Hematopoietic multipotent progenitor cell treated with erythropoietin and hydrocortisone succinate and interleukin-3 and kit ligand, for 6 days (in vitro differentiated cells): ENCODE results near the gene POU3F2.

Source experiments
- DNase-seq: peaks from one replicate; pipeline ENCODE4 v3.0.0-alpha.2; 2015

Gene POU3F2

DNA sequence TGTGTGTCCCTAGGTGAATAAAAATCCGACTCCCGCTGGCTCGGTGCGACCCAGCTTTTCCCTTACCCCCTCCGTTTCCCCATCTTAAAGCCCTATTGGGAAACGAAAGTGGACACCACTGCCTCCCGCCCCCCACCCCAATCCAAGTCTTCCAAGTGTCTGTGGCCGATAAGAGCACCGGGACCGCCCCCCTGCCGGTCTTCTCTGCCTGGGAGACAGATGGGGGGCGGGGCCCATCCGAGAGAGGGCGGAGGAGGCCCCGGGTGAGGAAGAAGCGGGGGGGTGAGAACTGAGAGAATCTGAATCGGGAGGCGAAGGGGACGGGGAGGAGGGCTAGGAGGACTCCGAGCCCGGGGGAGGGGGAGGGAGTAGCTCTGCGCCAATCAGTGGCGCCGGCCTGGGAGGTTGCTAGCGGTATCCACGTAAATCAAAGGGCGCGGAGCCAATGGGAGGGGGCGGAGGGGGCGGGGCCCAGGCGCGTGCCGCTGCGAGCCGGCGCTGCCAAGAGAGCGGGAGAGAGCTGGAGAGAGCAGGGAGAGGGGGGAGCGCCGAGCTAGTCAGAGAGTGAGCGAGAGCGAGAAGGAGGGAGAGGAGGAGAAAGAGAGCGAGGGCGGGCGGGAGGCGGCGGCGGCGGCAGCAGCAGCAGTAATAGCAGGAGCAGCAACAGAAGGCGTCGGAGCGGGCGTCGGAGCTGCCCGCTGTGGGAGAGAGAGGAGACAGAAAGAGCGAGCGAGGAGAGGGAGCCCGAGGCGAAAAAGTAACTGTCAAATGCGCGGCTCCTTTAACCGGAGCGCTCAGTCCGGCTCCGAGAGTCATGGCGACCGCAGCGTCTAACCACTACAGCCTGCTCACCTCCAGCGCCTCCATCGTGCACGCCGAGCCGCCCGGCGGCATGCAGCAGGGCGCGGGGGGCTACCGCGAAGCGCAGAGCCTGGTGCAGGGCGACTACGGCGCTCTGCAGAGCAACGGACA lies at the start of gene POU3F2:
TSS of gene POU3F2 (plus strand) at position 515 of the 972 bp plus-strand sequence. CDS start at position 815, 300 bp downstream.
- peak; percentile 69 for DNase-seq

- DNase-seq: no peak
These were observed 46.9 kb upstream of the POU3F2 start for GRCh38 chr6:98787435-98787834.

GRCh38 chr6:98787961-98788360 lies 46.4 kb upstream of the POU3F2 start:
- no peak for DNase-seq

GRCh38 chr6:98794307-98794842 lies 40.0 kb upstream of the POU3F2 start:
- no peak for DNase-seq

DNA sequence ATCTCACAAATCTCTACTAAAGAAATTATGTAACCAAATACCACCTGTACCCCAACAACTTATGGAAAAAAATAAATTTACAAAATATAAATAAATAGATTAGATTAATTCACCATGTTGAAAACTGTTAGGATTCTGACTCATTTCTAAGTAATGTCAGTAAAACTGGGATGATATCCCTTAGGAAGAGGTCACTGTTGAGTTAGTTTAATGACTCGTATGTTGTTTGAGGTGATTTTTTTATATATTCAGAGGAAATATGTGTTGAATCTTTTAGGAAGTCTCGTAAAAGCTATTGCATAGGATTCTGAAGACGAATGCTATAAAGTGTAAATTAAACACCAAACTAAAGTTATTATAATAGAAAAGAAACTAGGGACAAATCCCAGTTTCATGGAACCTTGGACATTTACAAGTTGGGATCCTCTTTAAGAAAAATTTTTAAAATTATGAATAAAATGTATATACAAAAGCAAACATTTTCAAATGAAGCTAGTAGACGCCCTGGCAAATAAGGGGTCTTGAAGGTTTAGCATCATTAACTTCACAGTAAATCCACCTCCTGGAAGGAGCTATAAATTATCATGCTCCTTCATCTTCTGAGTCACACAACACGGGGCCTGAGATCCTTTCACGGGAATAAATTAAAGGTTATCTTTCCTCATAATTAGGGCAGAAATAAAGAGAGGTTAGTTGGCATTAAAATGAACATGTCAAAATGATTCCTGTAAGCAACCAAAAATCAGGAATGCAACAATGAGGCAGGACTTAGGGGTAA lies 37.0 kb upstream of the POU3F2 start:
- no peak for DNase-seq

- DNase-seq: no peak
These were observed 33.5 kb upstream of the POU3F2 start for GRCh38 chr6:98800866-98801265.

GRCh38 chr6:98808541-98809210 lies 25.7 kb upstream of the POU3F2 start:
- DNase-seq: no peak

DNA sequence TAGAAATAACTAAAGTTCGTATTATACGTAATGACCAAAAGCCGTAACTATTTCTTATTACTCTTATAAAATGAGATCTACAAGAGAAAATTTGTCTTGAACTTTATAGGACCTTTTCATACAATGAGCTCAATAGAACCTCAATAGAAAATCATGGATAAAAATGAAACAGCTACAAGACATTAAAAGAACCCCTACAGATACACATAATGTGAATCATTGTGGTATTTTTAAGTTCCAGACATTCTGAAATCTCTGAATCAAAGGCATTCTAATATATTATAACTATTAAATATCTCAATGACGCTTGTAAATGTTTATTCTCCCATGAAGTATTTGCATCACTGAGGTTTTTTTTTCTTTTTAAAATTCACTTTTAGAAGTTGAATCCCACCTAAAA lies 22.2 kb upstream of the POU3F2 start:
- no peak for DNase-seq

DNA sequence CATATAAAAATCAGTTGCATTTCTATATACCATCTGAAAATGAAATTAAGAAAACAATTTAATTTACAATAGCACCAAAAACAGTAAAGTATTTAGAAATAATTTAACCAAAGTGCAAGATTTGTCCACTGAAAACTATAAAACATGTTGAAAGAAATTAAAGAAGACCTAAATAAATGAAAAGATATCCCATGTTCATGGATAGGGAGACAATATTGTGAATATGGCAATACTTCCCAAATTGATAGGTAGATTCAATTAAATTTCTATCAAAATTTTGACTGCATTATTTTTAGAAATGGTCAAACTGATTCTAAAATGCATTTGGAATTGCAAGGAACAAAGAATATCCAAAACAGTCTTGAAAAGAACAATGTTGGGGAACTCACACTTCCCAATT lies 17.6 kb upstream of the POU3F2 start:
- no peak for DNase-seq

- DNase-seq: no peak
These were observed 12.5 kb upstream of the POU3F2 start for GRCh38 chr6:98821756-98822405.

GRCh38 chr6:98823428-98824161 lies 10.8 kb upstream of the POU3F2 start:
- no peak for DNase-seq

- DNase-seq: no peak
These were observed 10.0 kb upstream of the POU3F2 start for GRCh38 chr6:98824162-98824901.

- DNase-seq: no peak
These were observed 9.3 kb upstream of the POU3F2 start for GRCh38 chr6:98824902-98825599.

DNA sequence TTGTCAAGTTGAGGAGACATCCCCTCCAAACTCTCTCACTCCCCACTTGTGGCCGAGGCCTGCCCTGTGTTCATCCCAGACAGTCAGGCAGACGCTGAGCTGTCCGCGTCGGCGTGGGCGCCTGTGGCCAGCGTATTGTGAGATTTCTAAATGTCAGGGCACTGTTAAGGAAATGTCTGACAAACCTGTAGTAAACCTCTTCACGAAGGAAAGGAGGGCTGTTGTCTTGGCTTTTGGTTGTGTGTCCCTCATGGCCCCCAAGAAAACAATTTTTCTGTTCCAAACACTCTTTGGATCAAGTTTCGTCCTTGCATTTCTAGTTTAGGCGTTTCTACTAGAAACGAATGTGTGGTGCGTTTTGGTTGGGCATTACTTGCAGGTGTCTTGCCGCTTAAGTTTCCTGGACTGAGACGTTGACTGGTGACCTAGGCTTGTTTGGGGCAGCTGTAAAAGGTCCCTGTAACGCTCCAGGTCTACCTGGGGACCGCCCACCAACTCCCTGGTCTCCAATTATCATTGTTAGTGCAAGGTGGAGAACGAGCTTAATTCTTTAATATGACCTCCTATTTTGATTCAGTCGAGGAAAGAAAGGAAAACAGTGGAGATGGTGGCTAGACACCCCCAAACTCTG lies 8.7 kb upstream of the POU3F2 start:
- DNase-seq: no peak

DNA sequence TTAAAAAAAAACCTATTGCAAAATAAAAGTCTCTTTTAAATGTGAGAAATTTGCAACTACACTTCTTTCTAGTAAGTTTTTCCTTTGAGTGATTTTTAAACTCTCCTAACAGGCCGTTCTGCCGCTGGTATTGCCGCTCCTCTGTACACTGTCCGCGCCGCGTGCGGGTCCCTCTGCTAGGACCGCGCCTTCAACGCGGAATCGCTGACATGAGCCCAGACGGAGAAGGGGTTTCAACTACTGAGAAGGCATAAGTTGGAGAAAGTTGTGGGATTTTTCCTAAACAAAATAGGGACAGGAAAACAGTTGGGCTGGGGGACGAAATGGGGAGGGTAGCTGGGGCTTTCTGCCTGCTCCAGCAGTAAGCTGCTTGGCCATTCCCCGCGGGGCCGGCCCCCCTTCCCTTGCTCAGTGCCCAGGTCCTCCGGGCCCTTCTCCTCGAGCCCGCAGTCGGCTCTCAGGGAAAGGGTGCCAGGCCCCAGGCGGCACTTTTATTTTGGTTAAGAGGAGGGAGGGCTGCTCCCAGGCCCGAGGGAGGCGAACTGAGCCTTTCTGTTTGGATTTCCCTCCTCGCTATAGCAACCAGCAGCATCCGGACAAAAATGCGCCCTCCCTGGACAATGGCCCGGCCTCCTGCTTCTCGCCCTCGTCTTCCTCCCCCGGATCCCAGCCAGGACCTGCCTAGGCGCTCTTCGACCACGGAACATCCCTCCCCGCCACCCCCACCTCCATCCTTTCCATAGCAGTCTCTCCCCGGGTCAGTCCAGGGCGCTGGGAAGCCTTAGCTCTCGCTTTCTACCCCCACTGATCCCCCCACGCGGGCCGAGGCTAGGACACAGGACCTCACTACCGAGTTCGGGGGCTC lies 6.8 kb upstream of the POU3F2 start:
- no peak for DNase-seq

- no peak for DNase-seq
These were observed 6.1 kb upstream of the POU3F2 start for GRCh38 chr6:98828211-98828788.

DNA sequence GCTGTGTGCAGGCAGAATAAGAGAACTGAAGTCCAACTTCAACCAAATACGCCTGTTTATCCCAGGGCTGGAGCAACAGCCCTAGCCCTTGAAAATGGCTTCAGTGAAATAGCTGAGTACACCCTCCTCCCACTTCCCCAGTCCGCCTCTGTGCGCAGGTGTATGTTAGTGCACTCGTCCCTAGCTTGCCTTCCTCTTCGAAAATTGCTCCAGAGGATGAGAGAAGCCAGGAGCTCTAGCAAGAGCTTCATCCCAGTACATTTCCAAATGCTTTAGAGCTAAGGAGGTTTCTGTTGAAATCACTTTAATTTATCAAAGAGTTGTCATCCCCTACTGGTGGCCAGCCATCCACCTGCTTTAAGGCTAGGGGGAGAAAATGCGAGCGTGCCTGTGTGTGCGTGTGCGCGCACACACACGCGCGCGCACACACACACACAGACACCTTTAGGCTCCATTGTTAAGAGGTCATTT lies 5.4 kb upstream of the POU3F2 start:
- no peak for DNase-seq

- no peak for DNase-seq
These were observed 4.2 kb upstream of the POU3F2 start for GRCh38 chr6:98830146-98830545.
